Measurements from ENCODE around the gene CSHL1.

DNA sequence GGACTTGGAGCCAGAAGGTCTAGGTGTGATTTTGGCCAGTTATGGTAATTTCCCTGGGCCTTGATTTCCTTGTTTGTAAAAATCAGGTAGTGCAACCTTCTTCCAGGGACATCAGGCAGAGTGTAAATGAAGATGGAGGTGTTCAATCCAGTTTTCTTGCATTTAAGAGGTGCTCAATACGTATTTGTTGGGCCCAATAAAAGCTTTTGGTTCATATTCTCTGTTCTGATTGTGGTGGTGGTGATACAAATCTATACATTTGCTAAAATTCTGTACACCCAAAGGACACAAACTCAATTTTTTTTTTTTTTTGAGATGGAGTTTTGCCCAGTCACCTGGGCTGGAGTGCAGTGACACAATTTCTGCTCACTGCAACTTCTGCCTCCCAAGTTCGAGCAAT lies 15.1 kb upstream of the CSHL1 start:
- TF ChIP-seq, protein P1, sequence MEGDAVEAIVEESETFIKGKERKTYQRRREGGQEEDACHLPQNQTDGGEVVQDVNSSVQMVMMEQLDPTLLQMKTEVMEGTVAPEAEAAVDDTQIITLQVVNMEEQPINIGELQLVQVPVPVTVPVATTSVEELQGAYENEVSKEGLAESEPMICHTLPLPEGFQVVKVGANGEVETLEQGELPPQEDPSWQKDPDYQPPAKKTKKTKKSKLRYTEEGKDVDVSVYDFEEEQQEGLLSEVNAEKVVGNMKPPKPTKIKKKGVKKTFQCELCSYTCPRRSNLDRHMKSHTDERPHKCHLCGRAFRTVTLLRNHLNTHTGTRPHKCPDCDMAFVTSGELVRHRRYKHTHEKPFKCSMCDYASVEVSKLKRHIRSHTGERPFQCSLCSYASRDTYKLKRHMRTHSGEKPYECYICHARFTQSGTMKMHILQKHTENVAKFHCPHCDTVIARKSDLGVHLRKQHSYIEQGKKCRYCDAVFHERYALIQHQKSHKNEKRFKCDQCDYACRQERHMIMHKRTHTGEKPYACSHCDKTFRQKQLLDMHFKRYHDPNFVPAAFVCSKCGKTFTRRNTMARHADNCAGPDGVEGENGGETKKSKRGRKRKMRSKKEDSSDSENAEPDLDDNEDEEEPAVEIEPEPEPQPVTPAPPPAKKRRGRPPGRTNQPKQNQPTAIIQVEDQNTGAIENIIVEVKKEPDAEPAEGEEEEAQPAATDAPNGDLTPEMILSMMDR (conservative IDR thresholded peaks at IDR 0.05 in 1 of 2, IDR thresholded peaks at IDR 0.05 in 1 of 2; ENCODE audit: low read depth in 1 of 2, low read length in 2 of 2): no peak
- no peak for TF ChIP-seq EZH2 (IDR thresholded peaks at IDR 0.05; ENCODE audit: low read length, missing control alignments)
